Iris pigment epithelial cell (primary cell): ENCODE measurements around the gene BCL6.

Source experiments
- DNase-seq: peaks from one replicate; pipeline ENCODE4 v3.0.0-alpha.2; 2011; ENCODE audit warnings: low read depth

Gene BCL6

GRCh38 chr3:187738331-187739093 is 6.8 kb downstream of the BCL6 start:
- peak; percentile 93 for DNase-seq

- no peak for DNase-seq
Measured at GRCh38 chr3:187738071-187738330, 7.3 kb downstream of the BCL6 start.

- DNase-seq = peak; percentile 87
Measured at GRCh38 chr3:187737368-187738070, 7.7 kb downstream of the BCL6 start.

- no peak for DNase-seq
Measured at GRCh38 chr3:187737006-187737367, 8.3 kb downstream of the BCL6 start.

GRCh38 chr3:187736418-187736871 is 8.8 kb downstream of the BCL6 start:
- DNase-seq = peak; percentile 74

GRCh38 chr3:187735837-187736236 is 9.4 kb downstream of the BCL6 start:
- DNase-seq = peak; percentile 30

- DNase-seq = no peak
Measured at GRCh38 chr3:187735383-187735782, 9.9 kb downstream of the BCL6 start.

GRCh38 chr3:187734841-187735240 is 10.4 kb downstream of the BCL6 start:
- peak; percentile 16 for DNase-seq

GRCh38 chr3:187733371-187733770 is 11.9 kb downstream of the BCL6 start:
- DNase-seq = no peak

- no peak for DNase-seq
Measured at GRCh38 chr3:187729598-187729997, 15.7 kb downstream of the BCL6 start.

- DNase-seq = no peak
Measured at GRCh38 chr3:187728940-187729583, 16.2 kb downstream of the BCL6 start.

GRCh38 chr3:187728248-187728647 is 17.0 kb downstream of the BCL6 start:
- no peak for DNase-seq

GRCh38 chr3:187726564-187726963 is 18.7 kb downstream of the BCL6 start:
- no peak for DNase-seq

GRCh38 chr3:187725653-187726370 is 19.5 kb downstream of the BCL6 start:
- DNase-seq = no peak

- DNase-seq = no peak
Measured at GRCh38 chr3:187725224-187725623, 20.0 kb downstream of the BCL6 start.

- DNase-seq = no peak
Measured at GRCh38 chr3:187722206-187722612, 23.1 kb downstream of the BCL6 start.

- no peak for DNase-seq
Measured at GRCh38 chr3:187721055-187721454, 24.2 kb downstream of the BCL6 start.

- no peak for DNase-seq
Measured at GRCh38 chr3:187720337-187720670, 25.0 kb downstream of the BCL6 start.

- no peak for DNase-seq
Measured at GRCh38 chr3:187719628-187720336, 25.5 kb downstream of the BCL6 start.

GRCh38 chr3:187718802-187719201 is 26.5 kb downstream of the BCL6 start:
- DNase-seq = no peak

GRCh38 chr3:187717572-187717971 is 27.7 kb downstream of the BCL6 start:
- no peak for DNase-seq

GRCh38 chr3:187714404-187714979 is 30.8 kb downstream of the BCL6 start:
- DNase-seq = peak; percentile 76
